Measurements from ENCODE around the gene STK11. TPM values are rescaled to one million over a fixed set of nuclear protein-coding genes. Genes with fewer than 3 reads are reported as not detected.
A peak's percentile ranks its signal among the peaks of the same experiment; 100 is the strongest.

STK11 gene
- polyA plus RNA-seq, 2 of the 4 experiments (the other 2 are of a cell fraction): 16.2 to 33.6 TPM

GRCh38 chr19:1237027-1237659 is 31.6 kb downstream of the STK11 start:
- Histone ChIP-seq H3K4me1 (peaks cover 30% of the 10 kb centered on the region), H3K9me3 (no peaks in the 10 kb centered on the region), H3K4me3 (peak overlapping the region; percentile 63), H3K27ac (peak overlapping the region; percentile 78 to 97), H3K4me2 (peak overlapping the region; percentile 95)
- ATAC-seq (no peak), DNase-seq (ENCODE audit: low read depth in 1 of 2, low spot score in 1 of 2) (no peak), FAIRE-seq (no peak)
- ChIA-PET CTCF (interaction anchor here (1.3 kb wide), 1 partner anchor 15 kb away, joined by 7 read pairs; no protein-coding TSS in a partner anchor), POLR2A (no interaction called here)
- WGBS (ENCODE audit: missing lambda C conversion rate): no CpG with 5 or more reads among the region's 60 CpGs
- TF ChIP-seq JUN (IDR thresholded peaks at IDR 0.05) (no peak), EHF (CRISPR knock-in tag; IDR thresholded peaks at IDR 0.05) (no peak), EP300 (IDR thresholded peaks at IDR 0.05) (no peak), CHD2 (IDR thresholded peaks at IDR 0.05; ENCODE audit: low read length, partially characterized antibody) (no peak), CHD4 (IDR thresholded peaks at IDR 0.05; ENCODE audit: borderline replicate concordance) (no peak), FOSL2 (IDR thresholded peaks at IDR 0.05) (no peak), FOSL2 (CRISPR knock-in tag; IDR thresholded peaks at IDR 0.05) (no peak), JUNB (IDR thresholded peaks at IDR 0.05) (no peak)

GRCh38 chr19:1237754-1238368 is 32.3 kb downstream of the STK11 start, which contains the start of gene CBARP:
CBARP (minus strand) TSS chr19:1238005; CDS start chr19:1236100, 1,905 bp downstream.
- no peak for FAIRE-seq
- H3K4me3 ChIP-seq: peak within 1 kb of the TSS; percentile 63
- TF ChIP-seq MAX (IDR thresholded peaks at IDR 0.05) (0 out of 2 replicates have a peak, but pooled peaks have one; percentile 15), E2F6 (IDR thresholded peaks at IDR 0.05; ENCODE audit: borderline replicate concordance, low read depth) (no peak)
- peak within 1 kb of the TSS; percentile 95 for H3K4me2 ChIP-seq
- H3K9me3 ChIP-seq: no peaks in the 10 kb centered on the region
- H3K27ac ChIP-seq: peak within 1 kb of the TSS; percentile 78 to 97
- H3K4me1 ChIP-seq: peaks cover 27% of the 10 kb centered on the region
- ATAC-seq: no peak
- DNase-seq (ENCODE audit: low read depth in 1 of 2, low spot score in 1 of 2): no peak
- CTCF ChIA-PET: interaction anchor here (1.1 to 2.3 kb wide), 4 partner anchors 15 to 124 kb away, joined by 7 to 15 read pairs (median 10); no protein-coding TSS in a partner anchor
- 10% methylated on average over 2 of the region's 87 CpGs for WGBS (ENCODE audit: missing lambda C conversion rate)
- POLR2A ChIA-PET: no interaction called here

- H3K4me2 ChIP-seq: peak overlapping the region; percentile 95
- ChIA-PET POLR2A (no interaction called here), CTCF (interaction anchor here (0.6 to 2.3 kb wide), 8 partner anchors 13 to 1224 kb away, joined by 3 to 15 read pairs (median 6); no protein-coding TSS in a partner anchor)
- 89% methylated on average over 34 of the region's 34 CpGs for WGBS (ENCODE audit: missing lambda C conversion rate)
- H3K4me1 ChIP-seq: peaks cover 30% of the 10 kb centered on the region
- no peak for ATAC-seq
- H3K4me3 ChIP-seq: peak overlapping the region; percentile 63
- no peak for FAIRE-seq
- H3K27ac ChIP-seq: peak overlapping the region; percentile 78 to 97; a peak in 5 of 6 replicates
- no peak for DNase-seq (ENCODE audit: low read depth in 1 of 2, low spot score in 1 of 2)
- no peaks in the 10 kb centered on the region for H3K9me3 ChIP-seq
- TF ChIP-seq JUN (IDR thresholded peaks at IDR 0.05) (no peak), CEBPB (IDR thresholded peaks at IDR 0.05) (no peak), RNF2 (IDR thresholded peaks at IDR 0.05; ENCODE audit: borderline replicate concordance, low read depth) (no peak), PBX3 (IDR thresholded peaks at IDR 0.05) (no peak), NR3C1 (IDR thresholded peaks at IDR 0.05) (no peak), HEYL (CRISPR knock-in tag; IDR thresholded peaks at IDR 0.05) (no peak), CTCF (IDR thresholded peaks at IDR 0.05) (no peak), RAD21 (conservative IDR thresholded peaks at IDR 0.05 in 1 of 2, IDR thresholded peaks at IDR 0.05 in 1 of 2) (no peak), ZC3H11A (IDR thresholded peaks at IDR 0.05) (no peak), ELK1 (IDR thresholded peaks at IDR 0.05; ENCODE audit: low read depth, low read length) (no peak), HOXB5 (CRISPR knock-in tag; IDR thresholded peaks at IDR 0.05) (no peak), NFE2L2 (conservative IDR thresholded peaks at IDR 0.05; ENCODE audit: low read length) (no peak), EHF (CRISPR knock-in tag; IDR thresholded peaks at IDR 0.05) (no peak)
Observed at GRCh38 chr19:1238369-1239303, 33.1 kb downstream of the STK11 start.
